Measurements from ENCODE around the gene MFGE8. TPM values are rescaled to one million over a fixed set of nuclear protein-coding genes. Genes with fewer than 3 reads are reported as not detected.

Gene MFGE8
- total RNA-seq, 4 donors from 2014 or later: 50.7 to 186 (median 81.7) TPM

DNA sequence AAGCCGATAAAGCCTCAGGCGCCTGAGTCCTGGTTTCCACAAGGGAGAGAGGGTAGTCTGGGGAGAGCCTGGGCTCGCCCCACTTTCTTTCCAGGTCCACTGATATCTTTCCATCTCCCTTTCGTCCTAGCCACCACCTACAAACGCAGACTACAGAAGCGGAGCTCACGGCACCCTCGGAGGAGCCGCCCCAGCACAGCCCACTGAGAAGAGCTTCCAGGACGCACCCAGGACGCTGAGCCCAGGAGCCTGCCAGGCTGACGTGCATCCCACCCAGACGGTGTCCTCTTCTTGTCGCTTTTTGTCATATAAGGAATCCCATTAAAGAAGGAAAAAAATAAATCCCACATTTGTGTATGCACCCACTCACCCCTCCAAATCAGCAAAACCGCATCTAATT lies 38.9 kb downstream of the MFGE8 start:
- no peaks in the 10 kb centered on the region for H3K4me1 ChIP-seq

DNA sequence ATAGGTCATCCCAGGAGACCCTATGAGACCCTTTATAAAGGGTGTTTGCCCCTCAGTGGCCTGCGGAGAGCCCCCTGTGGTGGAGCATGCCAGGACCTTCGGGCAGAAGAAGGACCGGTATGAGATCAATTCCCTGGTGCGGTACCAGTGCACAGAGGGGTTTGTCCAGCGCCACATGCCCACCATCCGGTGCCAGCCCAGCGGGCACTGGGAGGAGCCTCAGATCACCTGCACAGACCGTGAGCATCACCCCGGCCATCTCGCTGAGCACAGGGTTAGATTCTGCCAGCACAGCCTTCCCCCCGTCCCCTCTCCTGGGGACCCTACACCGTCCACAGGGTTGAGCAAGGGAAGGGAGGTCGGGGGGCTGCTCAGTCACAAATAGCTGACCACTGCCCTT lies 39.4 kb downstream of the MFGE8 start:
- Histone ChIP-seq H3K4me1 (no peaks in the 10 kb centered on the region), H3K27me3 (peaks cover 0 to 36% (median 0%) of the 10 kb centered on the region in 4 donors), H3K36me3 (no peaks in the 10 kb centered on the region), H3K27ac (no peak overlapping the region), H3K9me3 (no peaks in the 10 kb centered on the region), H3K4me3 (no peak overlapping the region)
- no peak for TF ChIP-seq POLR2A (IDR thresholded peaks at IDR 0.05)
- TF ChIP-seq, protein P1, sequence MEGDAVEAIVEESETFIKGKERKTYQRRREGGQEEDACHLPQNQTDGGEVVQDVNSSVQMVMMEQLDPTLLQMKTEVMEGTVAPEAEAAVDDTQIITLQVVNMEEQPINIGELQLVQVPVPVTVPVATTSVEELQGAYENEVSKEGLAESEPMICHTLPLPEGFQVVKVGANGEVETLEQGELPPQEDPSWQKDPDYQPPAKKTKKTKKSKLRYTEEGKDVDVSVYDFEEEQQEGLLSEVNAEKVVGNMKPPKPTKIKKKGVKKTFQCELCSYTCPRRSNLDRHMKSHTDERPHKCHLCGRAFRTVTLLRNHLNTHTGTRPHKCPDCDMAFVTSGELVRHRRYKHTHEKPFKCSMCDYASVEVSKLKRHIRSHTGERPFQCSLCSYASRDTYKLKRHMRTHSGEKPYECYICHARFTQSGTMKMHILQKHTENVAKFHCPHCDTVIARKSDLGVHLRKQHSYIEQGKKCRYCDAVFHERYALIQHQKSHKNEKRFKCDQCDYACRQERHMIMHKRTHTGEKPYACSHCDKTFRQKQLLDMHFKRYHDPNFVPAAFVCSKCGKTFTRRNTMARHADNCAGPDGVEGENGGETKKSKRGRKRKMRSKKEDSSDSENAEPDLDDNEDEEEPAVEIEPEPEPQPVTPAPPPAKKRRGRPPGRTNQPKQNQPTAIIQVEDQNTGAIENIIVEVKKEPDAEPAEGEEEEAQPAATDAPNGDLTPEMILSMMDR (IDR thresholded peaks at IDR 0.05): no peak
- no peak for DNase-seq
- intact Hi-C loops (cut with DNase I): no loop called here
- 83% methylated on average over 10 of the region's 13 CpGs; no CpG with 5 or more reads in 1 of the 2 donors for WGBS, 2 donors

More for the DNA sequence above, 38.9 kb downstream of the MFGE8 start:
- 78 to 85% methylated on average over 6 to 13 of the region's 15 CpGs for WGBS, 2 donors
- Histone ChIP-seq H3K36me3 (no peaks in the 10 kb centered on the region), H3K27ac (no peak overlapping the region), H3K27me3 (peaks cover 0 to 34% (median 0%) of the 10 kb centered on the region in 4 donors), H3K9me3 (no peaks in the 10 kb centered on the region), H3K4me3 (no peak overlapping the region)
- no peak for DNase-seq
- TF ChIP-seq, protein P1 (IDR thresholded peaks at IDR 0.05): no peak
- TF ChIP-seq POLR2A (IDR thresholded peaks at IDR 0.05): no peak
- intact Hi-C loops (cut with DNase I): no loop called here

DNA sequence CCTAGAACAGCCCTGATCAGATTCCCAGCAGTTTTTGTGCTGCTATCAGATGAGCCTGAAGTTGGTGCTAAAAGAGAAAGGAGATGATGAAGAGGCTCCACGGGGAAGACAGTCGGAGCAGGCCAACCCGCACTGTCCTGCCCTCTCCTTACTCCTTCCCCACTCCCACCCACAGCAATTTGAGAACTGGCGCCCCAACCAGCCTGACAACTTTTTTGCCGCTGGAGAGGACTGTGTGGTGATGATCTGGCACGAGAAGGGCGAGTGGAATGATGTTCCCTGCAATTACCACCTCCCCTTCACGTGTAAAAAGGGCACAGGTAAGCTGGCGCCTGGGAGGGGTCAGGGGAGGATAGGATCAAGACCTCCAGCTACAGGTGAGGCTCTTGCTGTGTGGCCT lies 40.5 kb downstream of the MFGE8 start:
- Histone ChIP-seq H3K36me3 (no peaks in the 10 kb centered on the region), H3K4me1 (no peaks in the 10 kb centered on the region), H3K9me3 (no peaks in the 10 kb centered on the region), H3K27ac (no peak overlapping the region), H3K27me3 (peaks cover 0 to 42% (median 0%) of the 10 kb centered on the region in 4 donors), H3K4me3 (no peak overlapping the region)
- WGBS, 2 donors: 54 to 55% methylated on average over 7 to 9 of the region's 9 CpGs
- intact Hi-C loops (cut with DNase I): no loop called here
- no peak for TF ChIP-seq POLR2A (IDR thresholded peaks at IDR 0.05)
- DNase-seq: no peak

DNA sequence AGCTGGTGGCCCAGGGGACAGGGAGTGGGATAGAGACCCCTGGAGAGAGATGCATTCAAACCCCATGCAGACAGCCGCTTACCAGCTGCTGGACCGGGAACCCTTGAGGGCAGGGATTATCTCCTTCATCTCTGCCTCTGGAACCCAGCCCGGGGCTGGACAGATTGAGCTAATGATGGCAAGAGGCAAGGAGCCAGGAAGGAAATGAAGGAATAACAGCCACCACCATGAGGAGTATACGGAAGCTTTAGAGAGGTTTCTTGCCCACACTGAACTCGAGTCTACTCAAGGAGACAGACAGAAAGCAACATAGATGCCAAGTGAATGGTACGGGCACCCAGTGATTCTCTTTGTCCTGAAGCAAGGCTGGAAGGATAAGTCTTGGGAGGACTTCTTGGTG lies 41.1 kb downstream of the MFGE8 start:
- H3K9me3 ChIP-seq: no peaks in the 10 kb centered on the region
- TF ChIP-seq, protein P1 (IDR thresholded peaks at IDR 0.05): no peak
- no peak for TF ChIP-seq POLR2A (IDR thresholded peaks at IDR 0.05)
- H3K27me3 ChIP-seq: peaks cover 0 to 42% (median 0%) of the 10 kb centered on the region in 4 donors
- H3K36me3 ChIP-seq: no peaks in the 10 kb centered on the region
- WGBS, 2 donors: 53 to 77% methylated on average over 3 to 6 of the region's 6 CpGs
- no peaks in the 10 kb centered on the region for H3K4me1 ChIP-seq
- intact Hi-C loops (cut with DNase I): no loop called here
- DNase-seq: no peak
- no peak overlapping the region for H3K27ac ChIP-seq
- H3K4me3 ChIP-seq: no peak overlapping the region

DNA sequence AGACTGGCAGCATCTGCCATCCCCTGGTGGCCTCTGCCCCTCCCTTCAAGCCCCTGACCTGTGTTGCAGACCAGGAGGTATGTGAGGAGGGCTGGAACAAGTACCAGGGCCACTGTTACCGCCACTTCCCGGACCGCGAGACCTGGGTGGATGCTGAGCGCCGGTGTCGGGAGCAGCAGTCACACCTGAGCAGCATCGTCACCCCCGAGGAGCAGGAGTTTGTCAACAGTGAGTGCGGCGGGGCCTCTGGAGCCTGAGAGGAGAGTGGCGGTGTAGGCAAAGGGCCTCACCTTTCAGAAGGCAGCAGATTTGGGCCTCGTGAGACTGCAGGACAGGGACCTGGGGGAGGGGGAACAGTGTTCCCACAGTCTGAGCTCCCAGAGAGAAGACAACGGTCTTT lies 41.9 kb downstream of the MFGE8 start:
- Histone ChIP-seq H3K4me3 (no peak overlapping the region), H3K27me3 (peaks cover 0 to 42% (median 0%) of the 10 kb centered on the region in 4 donors), H3K4me1 (no peaks in the 10 kb centered on the region), H3K27ac (no peak overlapping the region), H3K9me3 (no peaks in the 10 kb centered on the region), H3K36me3 (no peaks in the 10 kb centered on the region)
- intact Hi-C loops (cut with DNase I): no loop called here
- DNase-seq: no peak
- WGBS, 2 donors: 65% methylated on average over 4 of the region's 14 CpGs; no CpG with 5 or more reads in 1 of the 2 donors
- TF ChIP-seq, protein P1 (IDR thresholded peaks at IDR 0.05): no peak
- TF ChIP-seq POLR2A (IDR thresholded peaks at IDR 0.05): no peak
